ENCODE measurements around the gene AVP. TPM values are rescaled to one million over a fixed set of nuclear protein-coding genes. Genes with fewer than 3 reads are reported as not detected.

AVP gene
- total RNA-seq, 2 donors from 2014 or later, result not detected

DNA sequence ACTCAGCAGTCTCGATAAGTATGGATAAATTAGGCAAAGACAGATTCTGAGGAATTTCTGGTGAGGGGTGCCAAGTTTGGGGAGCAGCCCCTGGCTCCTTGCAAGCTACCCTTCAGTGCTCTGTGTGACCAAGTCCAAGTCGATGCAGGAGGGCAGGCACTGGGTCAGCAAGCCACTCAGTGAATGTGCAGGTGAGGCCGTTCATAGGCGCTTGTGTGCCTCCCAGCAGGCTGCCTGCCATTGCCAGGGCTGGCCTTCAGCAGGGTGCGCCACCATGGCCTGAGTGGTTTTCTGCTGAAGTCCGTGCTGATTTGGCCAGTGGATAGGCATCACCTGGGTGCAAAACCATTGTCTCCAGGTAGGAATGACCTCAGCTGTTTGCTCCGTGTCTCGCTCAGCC lies 44.4 kb downstream of the AVP start:
- H3K4me3 ChIP-seq, result no peak overlapping the region
- no peak for DNase-seq (ENCODE audit: low spot score)
- H3K9me3 ChIP-seq, result no peaks in the 10 kb centered on the region
- no peak overlapping the region for H3K27ac ChIP-seq
- TF ChIP-seq, protein P1, sequence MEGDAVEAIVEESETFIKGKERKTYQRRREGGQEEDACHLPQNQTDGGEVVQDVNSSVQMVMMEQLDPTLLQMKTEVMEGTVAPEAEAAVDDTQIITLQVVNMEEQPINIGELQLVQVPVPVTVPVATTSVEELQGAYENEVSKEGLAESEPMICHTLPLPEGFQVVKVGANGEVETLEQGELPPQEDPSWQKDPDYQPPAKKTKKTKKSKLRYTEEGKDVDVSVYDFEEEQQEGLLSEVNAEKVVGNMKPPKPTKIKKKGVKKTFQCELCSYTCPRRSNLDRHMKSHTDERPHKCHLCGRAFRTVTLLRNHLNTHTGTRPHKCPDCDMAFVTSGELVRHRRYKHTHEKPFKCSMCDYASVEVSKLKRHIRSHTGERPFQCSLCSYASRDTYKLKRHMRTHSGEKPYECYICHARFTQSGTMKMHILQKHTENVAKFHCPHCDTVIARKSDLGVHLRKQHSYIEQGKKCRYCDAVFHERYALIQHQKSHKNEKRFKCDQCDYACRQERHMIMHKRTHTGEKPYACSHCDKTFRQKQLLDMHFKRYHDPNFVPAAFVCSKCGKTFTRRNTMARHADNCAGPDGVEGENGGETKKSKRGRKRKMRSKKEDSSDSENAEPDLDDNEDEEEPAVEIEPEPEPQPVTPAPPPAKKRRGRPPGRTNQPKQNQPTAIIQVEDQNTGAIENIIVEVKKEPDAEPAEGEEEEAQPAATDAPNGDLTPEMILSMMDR (IDR thresholded peaks at IDR 0.05), result no peak
- H3K27me3 ChIP-seq, result no peaks in the 10 kb centered on the region
- peaks cover 46% of the 10 kb centered on the region for H3K36me3 ChIP-seq
- peaks cover 0 to 19% of the 10 kb centered on the region in 2 donors for H3K4me1 ChIP-seq

DNA sequence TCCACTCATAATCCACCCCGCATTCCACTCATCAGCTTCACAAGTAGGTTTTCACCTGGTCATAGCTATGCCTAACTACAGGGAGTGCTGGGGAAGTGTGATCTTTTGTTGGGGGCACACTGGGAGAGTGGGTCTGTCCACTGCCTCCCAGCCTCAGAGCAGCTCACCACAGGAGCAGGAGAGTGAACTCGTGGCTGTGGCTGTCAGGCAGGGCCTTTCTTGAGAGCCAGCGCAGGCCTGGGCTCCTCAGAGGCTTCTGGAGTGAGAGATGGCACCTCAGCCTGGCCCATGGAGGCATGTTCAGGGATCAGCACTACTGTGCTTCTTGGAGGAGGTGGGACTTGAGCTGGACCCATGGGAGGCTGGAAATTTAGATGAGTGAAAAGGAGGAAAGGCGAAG lies 45.1 kb downstream of the AVP start:
- Histone ChIP-seq H3K36me3 (peaks cover 46% of the 10 kb centered on the region), H3K27ac (no peak overlapping the region)

DNA sequence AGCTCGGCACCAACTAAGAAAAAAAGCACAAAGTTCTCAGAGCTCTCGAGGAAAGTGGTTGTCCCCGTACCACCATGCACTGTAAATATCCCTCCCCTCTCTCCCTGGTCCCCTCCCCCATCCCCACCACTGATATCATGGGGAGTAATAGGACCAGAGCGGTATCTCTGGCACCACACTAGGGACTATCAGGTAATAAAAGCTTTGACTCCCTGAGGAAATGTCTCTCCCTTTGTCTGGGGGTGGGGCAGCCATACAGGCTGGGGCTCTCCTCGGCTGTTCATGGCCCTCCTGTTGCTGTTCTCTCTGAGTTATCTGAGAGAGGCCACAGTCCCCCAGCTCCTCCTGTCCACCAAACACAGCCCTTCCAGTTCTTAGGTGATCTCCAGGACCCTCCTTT lies 46.1 kb downstream of the AVP start:
- H3K36me3 ChIP-seq, result peaks cover 46% of the 10 kb centered on the region
- H3K4me1 ChIP-seq, result peaks cover 0 to 16% of the 10 kb centered on the region in 2 donors
- H3K27ac ChIP-seq, result no peak overlapping the region
- TF ChIP-seq, protein P1 (IDR thresholded peaks at IDR 0.05), result no peak
- no peak for DNase-seq (ENCODE audit: low spot score)
- H3K9me3 ChIP-seq, result no peaks in the 10 kb centered on the region
- H3K27me3 ChIP-seq, result no peaks in the 10 kb centered on the region
- H3K4me3 ChIP-seq, result no peak overlapping the region

More for the DNA sequence above, 45.1 kb downstream of the AVP start:
- H3K27me3 ChIP-seq, result no peaks in the 10 kb centered on the region
- no peak overlapping the region for H3K4me3 ChIP-seq
- TF ChIP-seq, protein P1 (IDR thresholded peaks at IDR 0.05), result no peak
- DNase-seq (ENCODE audit: low spot score), result no peak
- no peaks in the 10 kb centered on the region for H3K9me3 ChIP-seq
- H3K4me1 ChIP-seq, result peaks cover 0 to 16% of the 10 kb centered on the region in 2 donors

DNA sequence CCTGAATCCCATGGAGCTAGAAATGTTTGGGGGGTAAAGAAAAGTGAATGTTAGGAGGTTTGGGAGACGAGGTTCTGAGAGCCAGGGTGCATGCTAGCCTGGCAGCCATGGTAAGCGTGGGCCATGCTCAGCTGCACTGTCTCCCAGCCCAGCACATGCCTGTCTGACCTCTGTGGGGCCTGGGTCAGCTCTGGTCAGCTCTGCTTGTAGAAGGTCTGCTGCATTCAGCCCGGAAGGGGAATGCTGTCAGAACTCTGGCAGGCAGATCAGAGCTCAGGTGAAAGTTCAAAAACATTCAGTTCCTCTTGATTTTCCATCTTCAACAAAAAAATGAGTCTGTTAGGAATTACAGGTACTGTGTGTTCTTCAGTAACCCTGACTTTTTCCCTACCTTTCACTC lies 46.9 kb downstream of the AVP start:
- Histone ChIP-seq H3K4me1 (peaks cover 0 to 11% of the 10 kb centered on the region in 2 donors), H3K27ac (no peak overlapping the region), H3K4me3 (no peak overlapping the region), H3K36me3 (peaks cover 46% of the 10 kb centered on the region), H3K9me3 (no peaks in the 10 kb centered on the region), H3K27me3 (no peaks in the 10 kb centered on the region)
- TF ChIP-seq, protein P1 (IDR thresholded peaks at IDR 0.05), result no peak
- no peak for DNase-seq (ENCODE audit: low spot score)

DNA sequence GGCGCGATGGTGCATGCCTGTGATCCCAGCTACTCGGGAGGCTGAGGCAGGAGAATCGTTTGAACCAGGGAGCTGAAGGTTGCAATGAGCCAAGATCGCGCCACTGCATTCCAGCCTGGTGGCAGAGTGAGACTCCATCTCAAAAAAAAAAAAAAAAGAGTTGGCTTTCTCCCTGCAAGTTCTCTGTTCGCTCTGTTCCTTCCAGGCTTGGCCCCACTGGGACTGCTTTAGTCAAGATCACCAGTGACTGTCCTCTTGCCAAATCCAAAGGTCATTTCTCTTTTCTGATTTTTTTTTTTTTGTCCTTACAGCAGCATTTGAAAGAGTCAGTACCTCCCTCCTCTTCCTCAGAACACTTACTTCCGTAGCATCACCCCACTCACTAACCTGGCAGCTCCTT lies 51.9 kb downstream of the AVP start:
- Histone ChIP-seq H3K4me1 (no peaks in the 10 kb centered on the region), H3K4me3 (no peak overlapping the region), H3K36me3 (peaks cover 43% of the 10 kb centered on the region), H3K9me3 (no peaks in the 10 kb centered on the region), H3K27me3 (no peaks in the 10 kb centered on the region), H3K27ac (no peak overlapping the region)
- TF ChIP-seq, protein P1 (IDR thresholded peaks at IDR 0.05), result no peak
- peak; percentile 68 for DNase-seq (ENCODE audit: low spot score)

Other genes with a start within 250 kb of the AVP start
- 10 to 100 TPM in 1 of 2 donors, 1 to 10 TPM in 1; 8.3 to 10.0 TPM for gene PCED1A, start 244.1 kb downstream of the AVP start, total RNA-seq
- 10 to 100 TPM; 12.8 to 16.4 TPM for gene VPS16, start 244.0 kb downstream of the AVP start, total RNA-seq
- gene PTPRA, start 211.2 kb downstream of the AVP start, total RNA-seq, result 10 to 100 TPM; 32.8 to 46.0 TPM
- gene GNRH2, start 41.1 kb downstream of the AVP start, total RNA-seq, result not detected
- gene MRPS26, start 38.7 kb downstream of the AVP start, total RNA-seq, result 10 to 100 TPM; 44.7 to 45.4 TPM
- gene OXT, start 13.1 kb downstream of the AVP start, total RNA-seq, result not detected
- gene FASTKD5, start 75.1 kb upstream of the AVP start, total RNA-seq, result 10 to 100 TPM; 18.7 to 24.7 TPM
- 1 to 10 TPM; 4.1 to 5.0 TPM for gene UBOX5, start 75.1 kb upstream of the AVP start, total RNA-seq
- 10 to 100 TPM; 18.9 to 25.9 TPM for gene LZTS3, start 88.8 kb upstream of the AVP start, total RNA-seq
- 10 to 100 TPM; 43.8 to 48.0 TPM for gene DDRGK1, start 120.0 kb upstream of the AVP start, total RNA-seq
- 10 to 100 TPM; 17.4 to 21.4 TPM for gene ITPA, start 124.8 kb upstream of the AVP start, total RNA-seq
- under 1 TPM in 1 of 2 donors, not detected in 1; 0.16 TPM for gene SLC4A11, start 154.5 kb upstream of the AVP start, total RNA-seq

All from right atrium auricular region (tissue), 2 donors.